ENCODE measurements around the gene TEX2. TPM values are rescaled to one million over a fixed set of nuclear protein-coding genes. Genes with fewer than 3 reads are reported as not detected.

The TEX2 gene
- total and polyA plus RNA-seq, 9 of the 15 experiments (the other 6 are each of a cell fraction or from before 2014, with no cell fraction given): 4.1 to 27.6 (median 19.3) TPM

- TF ChIP-seq TEAD4 (IDR thresholded peaks at IDR 0.05; ENCODE audit: low read length): peak; percentile 47; the same call in 1 of the 2 replicates
- no peak for TF ChIP-seq TEAD4 (CRISPR knock-in tag; IDR thresholded peaks at IDR 0.05; ENCODE audit: borderline replicate concordance)
- TF ChIP-seq EHMT2 (IDR thresholded peaks at IDR 0.05): peak; percentile 66; the same call in 1 of the 2 replicates
- peak; percentile 87; the same call in 1 of the 2 replicates for TF ChIP-seq ZEB2 (IDR thresholded peaks at IDR 0.05)
- TF ChIP-seq HDAC2 (IDR thresholded peaks at IDR 0.05): 0 out of 2 replicates have a peak, but pooled peaks have one; percentile 42
- TF ChIP-seq NELFE (IDR thresholded peaks at IDR 0.05; ENCODE audit: insufficient read depth, insufficient read length): no peak
- no peak for TF ChIP-seq NFIX (CRISPR knock-in tag; IDR thresholded peaks at IDR 0.05; ENCODE audit: low read depth)
- TF ChIP-seq, protein P1, sequence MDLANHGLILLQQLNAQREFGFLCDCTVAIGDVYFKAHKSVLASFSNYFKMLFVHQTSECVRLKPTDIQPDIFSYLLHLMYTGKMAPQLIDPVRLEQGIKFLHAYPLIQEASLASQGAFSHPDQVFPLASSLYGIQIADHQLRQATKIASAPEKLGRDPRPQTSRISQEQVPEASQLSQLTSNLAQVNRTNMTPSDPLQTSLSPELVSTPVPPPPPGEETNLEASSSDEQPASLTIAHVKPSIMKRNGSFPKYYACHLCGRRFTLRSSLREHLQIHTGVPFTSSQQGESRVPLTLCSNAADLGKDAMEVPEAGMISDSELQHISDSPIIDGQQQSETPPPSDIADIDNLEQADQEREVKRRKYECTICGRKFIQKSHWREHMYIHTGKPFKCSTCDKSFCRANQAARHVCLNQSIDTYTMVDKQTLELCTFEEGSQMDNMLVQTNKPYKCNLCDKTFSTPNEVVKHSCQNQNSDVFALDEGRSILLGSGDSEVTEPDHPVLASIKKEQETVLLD (IDR thresholded peaks at IDR 0.05): no peak
- TF ChIP-seq SLC30A9 (CRISPR knock-in tag; IDR thresholded peaks at IDR 0.05): no peak
- TF ChIP-seq ARID1B (IDR thresholded peaks at IDR 0.05): peak; percentile 80
- TF ChIP-seq, protein P2, sequence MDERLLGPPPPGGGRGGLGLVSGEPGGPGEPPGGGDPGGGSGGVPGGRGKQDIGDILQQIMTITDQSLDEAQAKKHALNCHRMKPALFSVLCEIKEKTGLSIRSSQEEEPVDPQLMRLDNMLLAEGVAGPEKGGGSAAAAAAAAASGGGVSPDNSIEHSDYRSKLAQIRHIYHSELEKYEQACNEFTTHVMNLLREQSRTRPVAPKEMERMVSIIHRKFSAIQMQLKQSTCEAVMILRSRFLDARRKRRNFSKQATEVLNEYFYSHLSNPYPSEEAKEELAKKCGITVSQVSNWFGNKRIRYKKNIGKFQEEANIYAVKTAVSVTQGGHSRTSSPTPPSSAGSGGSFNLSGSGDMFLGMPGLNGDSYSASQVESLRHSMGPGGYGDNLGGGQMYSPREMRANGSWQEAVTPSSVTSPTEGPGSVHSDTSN (CRISPR knock-in tag; IDR thresholded peaks at IDR 0.05; ENCODE audit: low read depth): no peak
- TF ChIP-seq, protein P2 (tag; conservative IDR thresholded peaks at IDR 0.05; ENCODE audit: low read depth): no peak
Measured at GRCh38 chr17:64219571-64219970, 43.5 kb downstream of the TEX2 start (continued).
